ENCODE data around the gene SLC2A13. TPM values are rescaled to one million over a fixed set of nuclear protein-coding genes. Genes with fewer than 3 reads are reported as not detected.
"Not testable (repeated sequence)": the region's sequence is repeated elsewhere in the genome, so short reads cannot be mapped to it uniquely, and the experiment has no call there.

SLC2A13 gene
- polyA plus RNA-seq, 3 donors = 2.2 to 2.9 (median 2.5) TPM

GRCh38 chr12:40031965-40032364, 73.9 kb downstream of the SLC2A13 start:
- Mint-ChIP-seq H3K4me1 (no peaks in the 10 kb centered on the region), H3K27ac (no peak overlapping the region), H3K36me3 (peaks cover 12 to 14% of the 10 kb centered on the region in 2 donors), H3K4me3 (no peak overlapping the region), H3K27me3 (ENCODE audit: low read depth in 3 of 3) (no peaks in the 10 kb centered on the region), H3K9me3 (no peaks in the 10 kb centered on the region)
- Histone ChIP-seq H3K4me2 (replicated peaks; ENCODE audit: extremely low read depth, low read length, poor library complexity, severe bottlenecking) (no peak overlapping the region), H3K27me3 (ENCODE audit: control insufficient read depth in 2 of 2, insufficient read depth in 2 of 2, low read length in 2 of 2) (no peaks in the 10 kb centered on the region), H3K4me3 (replicated peaks in 1 of 3; ENCODE audit: low read depth in 2 of 3, low read length in 3 of 3) (no peak overlapping the region), H3K27ac (ENCODE audit: low read depth in 1 of 2, low read length in 2 of 2) (no peak overlapping the region), H4K20me1 (ENCODE audit: insufficient read depth, low read length) (no peaks in the 10 kb centered on the region), H2AFZ (ENCODE audit: insufficient read depth, low read depth, low read length, poor library complexity, severe bottlenecking) (no peak overlapping the region), H3K36me3 (replicated peaks in 1 of 2; ENCODE audit: control insufficient read depth in 1 of 2, insufficient read depth in 2 of 2, low read length in 2 of 2) (peaks cover 0 to 6% of the 10 kb centered on the region in 2 donors), H3K9me3 (replicated peaks in 1 of 2; ENCODE audit: control insufficient read depth in 1 of 2, insufficient read depth in 1 of 2, low read length in 2 of 2) (no peaks in the 10 kb centered on the region), H3K4me1 (ENCODE audit: control insufficient read depth in 1 of 2, insufficient read depth in 2 of 2, low read length in 2 of 2) (no peaks in the 10 kb centered on the region), H3K79me2 (ENCODE audit: insufficient read depth, low read length) (no peaks in the 10 kb centered on the region), H3K9ac (ENCODE audit: insufficient read depth, low read length, poor library complexity, severe bottlenecking) (no peak overlapping the region)
- DNase-seq = no peak
- 100% methylated on average over 1 of the region's 3 CpGs for WGBS (ENCODE audit: insufficient coverage)
- TF ChIP-seq, protein P1, sequence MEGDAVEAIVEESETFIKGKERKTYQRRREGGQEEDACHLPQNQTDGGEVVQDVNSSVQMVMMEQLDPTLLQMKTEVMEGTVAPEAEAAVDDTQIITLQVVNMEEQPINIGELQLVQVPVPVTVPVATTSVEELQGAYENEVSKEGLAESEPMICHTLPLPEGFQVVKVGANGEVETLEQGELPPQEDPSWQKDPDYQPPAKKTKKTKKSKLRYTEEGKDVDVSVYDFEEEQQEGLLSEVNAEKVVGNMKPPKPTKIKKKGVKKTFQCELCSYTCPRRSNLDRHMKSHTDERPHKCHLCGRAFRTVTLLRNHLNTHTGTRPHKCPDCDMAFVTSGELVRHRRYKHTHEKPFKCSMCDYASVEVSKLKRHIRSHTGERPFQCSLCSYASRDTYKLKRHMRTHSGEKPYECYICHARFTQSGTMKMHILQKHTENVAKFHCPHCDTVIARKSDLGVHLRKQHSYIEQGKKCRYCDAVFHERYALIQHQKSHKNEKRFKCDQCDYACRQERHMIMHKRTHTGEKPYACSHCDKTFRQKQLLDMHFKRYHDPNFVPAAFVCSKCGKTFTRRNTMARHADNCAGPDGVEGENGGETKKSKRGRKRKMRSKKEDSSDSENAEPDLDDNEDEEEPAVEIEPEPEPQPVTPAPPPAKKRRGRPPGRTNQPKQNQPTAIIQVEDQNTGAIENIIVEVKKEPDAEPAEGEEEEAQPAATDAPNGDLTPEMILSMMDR (IDR thresholded peaks at IDR 0.05) = no peak
- intact Hi-C loops (cut with micrococcal nuclease) = no loop called here

- H3K79me2 ChIP-seq (ENCODE audit: insufficient read depth, low read length); H3K4me2 ChIP-seq (replicated peaks; ENCODE audit: extremely low read depth, low read length, poor library complexity, severe bottlenecking); H3K4me3 Mint-ChIP-seq; H4K20me1 ChIP-seq (ENCODE audit: insufficient read depth, low read length); H3K9ac ChIP-seq (ENCODE audit: insufficient read depth, low read length, poor library complexity, severe bottlenecking); H3K27ac Mint-ChIP-seq; H2AFZ ChIP-seq (ENCODE audit: insufficient read depth, low read depth, low read length, poor library complexity, severe bottlenecking); H3K9me3 ChIP-seq (replicated peaks in 1 of 2; ENCODE audit: control insufficient read depth in 1 of 2, insufficient read depth in 1 of 2, low read length in 2 of 2); H3K27ac ChIP-seq (ENCODE audit: low read depth in 1 of 2, low read length in 2 of 2); H3K36me3 ChIP-seq (replicated peaks in 1 of 2; ENCODE audit: control insufficient read depth in 1 of 2, insufficient read depth in 2 of 2, low read length in 2 of 2); DNase-seq; H3K4me3 ChIP-seq (replicated peaks in 1 of 3; ENCODE audit: low read depth in 2 of 3, low read length in 3 of 3); H3K4me1 ChIP-seq (ENCODE audit: control insufficient read depth in 1 of 2, insufficient read depth in 2 of 2, low read length in 2 of 2); H3K27me3 Mint-ChIP-seq (ENCODE audit: low read depth in 3 of 3); H3K9me3 Mint-ChIP-seq; intact Hi-C loops (cut with micrococcal nuclease); H3K27me3 ChIP-seq (ENCODE audit: control insufficient read depth in 2 of 2, insufficient read depth in 2 of 2, low read length in 2 of 2); H3K4me1 Mint-ChIP-seq: not testable (repeated sequence)
- peaks cover 12 to 18% of the 10 kb centered on the region in 2 donors for H3K36me3 Mint-ChIP-seq
- WGBS (ENCODE audit: insufficient coverage) = no CpG with 5 or more reads among the region's 9 CpGs
Observed at GRCh38 chr12:40030970-40031369, 74.9 kb downstream of the SLC2A13 start.
